Keratinocyte (primary cell): ENCODE data around the gene C19orf38.

Experiments used
- EZH2 ChIP-seq: IDR thresholded peaks from one replicate; pipeline ENCODE4 v1.6.1; 2012; ENCODE audit warnings: inconsistent platforms, mild to moderate bottlenecking, low read length, moderate library complexity
- TF ChIP-seq, protein P1 (sequence below), 3 experiments: IDR thresholded peaks in 1 of 3; conservative IDR thresholded peaks in 1 of 3; optimal IDR thresholded peaks in 1 of 3; 2 replicates in 2 of 3; 3 replicates in 1 of 3; pipeline versions ENCODE3 to v1.5.1; 2011; ENCODE audit warnings: low read length in 3 of 3, mild to moderate bottlenecking in 3 of 3, moderate library complexity in 2 of 3, control low read depth in 1 of 3, inconsistent platforms in 1 of 3; ENCODE audit not compliant: insufficient read depth in 2 of 3; ENCODE audit errors: extremely low read depth in 1 of 3

- TF ChIP-seq, protein P1, sequence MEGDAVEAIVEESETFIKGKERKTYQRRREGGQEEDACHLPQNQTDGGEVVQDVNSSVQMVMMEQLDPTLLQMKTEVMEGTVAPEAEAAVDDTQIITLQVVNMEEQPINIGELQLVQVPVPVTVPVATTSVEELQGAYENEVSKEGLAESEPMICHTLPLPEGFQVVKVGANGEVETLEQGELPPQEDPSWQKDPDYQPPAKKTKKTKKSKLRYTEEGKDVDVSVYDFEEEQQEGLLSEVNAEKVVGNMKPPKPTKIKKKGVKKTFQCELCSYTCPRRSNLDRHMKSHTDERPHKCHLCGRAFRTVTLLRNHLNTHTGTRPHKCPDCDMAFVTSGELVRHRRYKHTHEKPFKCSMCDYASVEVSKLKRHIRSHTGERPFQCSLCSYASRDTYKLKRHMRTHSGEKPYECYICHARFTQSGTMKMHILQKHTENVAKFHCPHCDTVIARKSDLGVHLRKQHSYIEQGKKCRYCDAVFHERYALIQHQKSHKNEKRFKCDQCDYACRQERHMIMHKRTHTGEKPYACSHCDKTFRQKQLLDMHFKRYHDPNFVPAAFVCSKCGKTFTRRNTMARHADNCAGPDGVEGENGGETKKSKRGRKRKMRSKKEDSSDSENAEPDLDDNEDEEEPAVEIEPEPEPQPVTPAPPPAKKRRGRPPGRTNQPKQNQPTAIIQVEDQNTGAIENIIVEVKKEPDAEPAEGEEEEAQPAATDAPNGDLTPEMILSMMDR (optimal IDR thresholded peaks at IDR 0.05 in 1 of 3, IDR thresholded peaks at IDR 0.05 in 1 of 3, conservative IDR thresholded peaks at IDR 0.05 in 1 of 3; ENCODE audit: extremely low read depth in 1 of 3, insufficient read depth in 2 of 3, low read length in 3 of 3), result no peak
- no peak for TF ChIP-seq EZH2
Measured at GRCh38 chr19:10887616-10888367, 39.6 kb downstream of the C19orf38 start.
